ENCODE results near the gene PTPRN2.
"Not testable (repeated sequence)": the region's sequence is repeated elsewhere in the genome, so short reads cannot be mapped to it uniquely, and the experiment has no call there.

The PTPRN2 gene

DNA sequence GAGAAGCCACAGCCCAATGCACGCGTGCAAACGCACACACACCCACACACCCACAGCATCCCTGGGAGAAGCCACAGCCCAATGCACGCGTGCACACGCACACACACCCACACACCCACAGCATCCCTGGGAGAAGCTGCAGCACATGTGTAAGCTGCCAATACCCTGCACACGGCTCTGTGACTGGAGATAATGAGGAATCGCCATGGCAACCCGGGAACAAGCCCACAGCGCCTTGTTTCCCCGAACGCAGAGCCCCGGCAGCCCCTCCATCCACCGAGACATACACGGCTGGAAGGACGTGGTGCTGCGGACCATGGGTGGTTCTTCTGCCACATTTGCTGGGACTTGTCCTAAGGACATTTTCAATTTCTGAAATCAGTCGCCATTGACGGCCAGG lies 221.3 kb downstream of the PTPRN2 start:
- no peak for DNase-seq (ENCODE audit: low spot score)

GRCh38 chr7:158365267-158365666 lies 222.4 kb downstream of the PTPRN2 start:
- no peak for DNase-seq (ENCODE audit: low spot score)

- no peak for DNase-seq (ENCODE audit: low spot score)
These were observed 223.2 kb downstream of the PTPRN2 start for GRCh38 chr7:158364451-158364850.

DNA sequence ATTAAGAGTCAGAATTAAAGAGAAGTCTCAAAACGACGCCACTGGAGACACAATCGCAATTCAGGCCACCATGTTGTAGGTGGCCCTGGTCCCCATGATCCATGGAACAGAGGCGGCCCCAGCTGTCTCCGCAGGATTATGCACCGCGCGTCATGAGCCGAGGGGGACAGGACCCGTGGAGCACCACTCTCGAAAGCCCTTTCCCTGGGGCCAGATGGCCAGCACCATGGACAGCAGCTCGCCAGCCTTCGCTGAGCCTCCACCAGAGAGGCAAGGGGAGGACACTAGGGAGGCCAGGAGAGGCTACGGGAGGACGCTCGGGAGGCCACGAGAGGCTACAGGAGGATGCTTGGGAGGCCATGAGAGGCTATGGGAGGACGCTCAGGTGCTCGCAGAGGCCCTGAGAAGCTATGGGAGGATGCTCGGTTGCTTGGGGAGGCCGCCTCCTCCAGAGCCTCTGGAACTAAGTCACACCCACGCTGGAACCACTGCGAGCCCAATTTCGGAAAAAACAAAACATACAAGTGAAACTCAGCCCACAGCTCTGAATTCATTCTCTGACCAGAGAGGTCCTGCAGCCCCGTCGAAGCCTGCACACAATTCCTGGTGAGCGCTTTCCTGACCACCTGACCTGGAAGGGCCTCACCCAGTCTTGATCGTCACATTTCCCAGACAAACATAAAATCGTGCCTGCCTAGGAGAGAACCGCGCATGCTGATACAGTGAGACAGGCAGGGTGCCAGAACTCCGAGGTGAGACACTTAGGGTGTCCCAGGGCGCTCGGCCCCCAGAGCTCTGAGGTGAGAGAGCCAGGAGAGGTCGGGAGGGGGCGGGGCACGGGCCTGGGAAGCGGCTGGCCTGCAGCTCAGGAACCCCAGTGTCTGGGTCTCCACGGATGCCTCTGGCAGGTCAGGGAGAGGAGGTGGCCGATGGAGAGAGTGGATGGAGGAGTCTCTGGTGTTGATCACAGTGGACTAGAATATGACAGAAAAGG lies 224.4 kb downstream of the PTPRN2 start:
- no peak for DNase-seq (ENCODE audit: low spot score)

DNA sequence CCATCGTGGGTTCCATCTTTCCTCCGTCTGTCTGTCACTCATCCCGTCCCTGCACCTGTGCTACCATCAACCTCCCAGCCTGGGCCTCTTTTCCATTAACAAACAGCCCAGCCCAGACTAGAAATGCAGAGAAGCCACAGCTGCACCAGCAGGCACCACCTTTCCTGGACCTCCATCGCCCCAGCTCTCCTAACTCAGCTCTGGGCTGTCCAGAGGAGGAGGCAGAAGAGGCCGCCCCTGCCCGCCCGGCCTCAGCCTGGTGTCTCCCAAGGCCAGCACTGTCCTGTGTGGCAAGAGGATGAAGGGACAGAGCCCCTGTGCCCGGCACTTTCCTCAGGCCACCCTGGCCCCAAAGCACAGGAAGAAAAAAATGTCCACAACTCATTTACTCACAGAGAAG lies 225.6 kb downstream of the PTPRN2 start:
- no peak for DNase-seq (ENCODE audit: low spot score)

DNA sequence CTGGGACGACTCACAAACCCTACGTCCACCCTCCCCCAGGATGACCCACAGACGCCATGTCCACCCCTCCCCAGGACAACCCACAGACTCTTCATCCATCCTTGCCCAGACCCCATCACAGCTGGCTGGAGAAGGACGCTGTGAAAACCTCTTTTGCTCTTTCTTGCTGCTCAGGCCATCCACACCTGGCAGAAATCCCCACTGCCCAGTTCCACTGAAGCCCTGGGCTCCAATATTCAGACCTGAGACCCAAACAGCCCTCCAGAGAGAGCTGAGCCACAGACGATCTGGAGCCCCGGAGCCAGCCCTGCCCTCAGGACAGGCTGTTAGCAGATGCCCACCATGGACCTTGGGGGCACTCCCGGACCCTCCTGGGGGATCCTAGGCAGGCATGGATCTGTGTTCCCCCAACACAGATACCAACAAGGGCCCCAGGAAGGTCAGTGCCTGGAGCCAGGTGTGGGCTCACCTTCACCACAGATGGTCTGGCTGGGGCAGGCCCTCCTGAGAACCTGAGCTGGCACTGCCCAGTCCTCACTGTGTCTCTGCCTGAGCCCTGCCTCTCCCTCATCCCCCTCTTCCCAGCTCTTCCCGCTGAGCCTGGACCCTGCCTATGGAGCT lies 226.2 kb downstream of the PTPRN2 start:
- DNase-seq (ENCODE audit: low spot score), result no peak

- DNase-seq (ENCODE audit: low spot score), result no peak
These were observed 228.5 kb downstream of the PTPRN2 start for GRCh38 chr7:158358926-158359645.

DNA sequence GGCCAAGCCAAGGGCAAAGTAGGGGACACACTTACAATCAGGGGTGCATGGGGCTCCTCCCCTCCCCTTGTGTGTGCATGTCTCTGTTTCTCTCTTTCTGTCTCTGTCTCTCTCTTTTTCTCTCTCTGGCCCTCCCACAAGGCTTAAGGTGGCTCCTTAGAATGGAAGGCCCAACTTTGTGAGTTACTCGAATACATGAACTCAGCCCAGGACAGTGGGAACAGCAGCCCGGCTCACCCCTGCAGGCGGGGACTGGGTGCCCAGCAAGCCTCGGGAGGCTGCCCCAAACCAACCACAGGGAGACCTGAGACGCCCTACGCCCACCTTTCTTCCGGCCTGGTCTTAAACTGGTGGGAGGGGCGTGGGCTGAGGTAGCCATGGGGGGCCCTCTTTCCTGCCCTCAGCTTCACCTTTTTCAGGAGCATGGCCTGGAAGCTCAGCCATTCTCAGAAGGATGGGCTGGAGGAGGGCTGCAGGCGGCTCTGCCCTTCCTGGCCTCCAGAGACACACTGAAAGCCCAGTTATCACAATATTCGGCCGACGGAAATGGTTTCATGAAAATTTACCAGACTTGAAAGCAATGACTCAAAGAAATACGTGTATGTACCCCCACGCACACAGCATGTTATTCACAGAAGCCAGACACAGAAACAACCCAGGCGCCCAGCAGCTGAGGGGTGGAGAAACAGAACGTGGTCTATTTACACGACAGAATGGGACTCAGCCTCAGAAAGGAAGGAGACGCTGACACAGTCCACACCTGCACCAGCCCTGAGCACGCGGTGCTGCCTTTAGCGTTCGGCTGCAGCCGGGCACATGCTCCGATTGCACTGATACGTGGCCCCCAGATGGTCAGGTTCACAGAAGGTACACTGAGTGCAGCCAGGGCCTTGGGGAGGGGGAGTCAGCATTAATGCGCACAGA lies 229.5 kb downstream of the PTPRN2 start:
- DNase-seq (ENCODE audit: low spot score), result no peak

GRCh38 chr7:158357106-158357897 lies 230.3 kb downstream of the PTPRN2 start:
- DNase-seq (ENCODE audit: low spot score), result no peak

GRCh38 chr7:158356454-158356853 lies 231.2 kb downstream of the PTPRN2 start:
- no peak for DNase-seq (ENCODE audit: low spot score)

DNA sequence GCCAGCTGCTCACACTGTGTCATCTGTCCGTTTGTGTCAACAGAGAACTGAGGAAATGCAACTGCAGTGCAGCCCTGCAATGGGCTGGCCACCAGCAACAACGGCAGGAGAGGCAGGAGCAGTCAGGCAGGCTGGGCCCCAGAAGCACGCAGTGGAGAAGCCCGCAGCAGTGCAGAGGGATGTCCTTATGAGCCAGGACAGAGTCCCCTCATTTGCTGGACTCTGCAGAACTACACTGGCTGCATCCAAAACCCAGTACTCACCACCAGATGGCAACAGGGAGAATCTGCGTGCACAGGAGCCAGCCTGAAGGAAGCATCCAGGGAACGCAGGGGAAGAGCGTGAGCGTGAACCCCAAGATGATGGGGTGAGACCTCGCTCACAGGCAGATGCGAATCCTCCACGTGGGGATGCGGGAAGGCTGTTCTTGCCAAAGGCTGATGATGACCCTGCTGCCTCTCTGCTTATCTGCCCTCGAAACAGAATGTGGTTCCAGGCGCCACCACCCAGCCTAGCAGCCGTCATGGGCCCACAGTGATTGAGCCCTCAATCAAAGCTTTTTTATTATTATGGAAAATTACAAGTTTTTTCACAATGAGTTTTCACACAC lies 232.1 kb downstream of the PTPRN2 start:
- DNase-seq (ENCODE audit: low spot score), result no peak

DNA sequence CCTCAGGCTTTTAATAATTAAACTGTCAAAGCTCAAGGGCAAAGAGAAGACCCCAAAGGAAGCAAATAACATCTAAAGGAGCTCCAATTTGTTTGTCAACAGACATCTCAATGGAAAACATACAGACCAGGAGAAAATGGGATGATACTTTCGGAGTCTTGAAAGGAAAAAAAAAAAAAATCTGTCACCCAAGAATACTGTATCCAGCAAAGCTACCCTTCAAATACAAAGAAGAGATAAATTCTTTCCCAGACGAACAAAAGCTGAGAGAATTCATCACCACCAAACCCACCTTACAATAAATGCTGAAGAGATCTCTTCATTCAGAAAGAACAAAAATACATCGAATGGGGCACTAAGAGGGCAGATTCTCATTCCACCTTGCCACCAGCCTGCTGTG lies 232.8 kb downstream of the PTPRN2 start:
- DNase-seq (ENCODE audit: low spot score), result no peak

- no peak for DNase-seq (ENCODE audit: low spot score)
These were observed 233.7 kb downstream of the PTPRN2 start for GRCh38 chr7:158353606-158354570.

DNA sequence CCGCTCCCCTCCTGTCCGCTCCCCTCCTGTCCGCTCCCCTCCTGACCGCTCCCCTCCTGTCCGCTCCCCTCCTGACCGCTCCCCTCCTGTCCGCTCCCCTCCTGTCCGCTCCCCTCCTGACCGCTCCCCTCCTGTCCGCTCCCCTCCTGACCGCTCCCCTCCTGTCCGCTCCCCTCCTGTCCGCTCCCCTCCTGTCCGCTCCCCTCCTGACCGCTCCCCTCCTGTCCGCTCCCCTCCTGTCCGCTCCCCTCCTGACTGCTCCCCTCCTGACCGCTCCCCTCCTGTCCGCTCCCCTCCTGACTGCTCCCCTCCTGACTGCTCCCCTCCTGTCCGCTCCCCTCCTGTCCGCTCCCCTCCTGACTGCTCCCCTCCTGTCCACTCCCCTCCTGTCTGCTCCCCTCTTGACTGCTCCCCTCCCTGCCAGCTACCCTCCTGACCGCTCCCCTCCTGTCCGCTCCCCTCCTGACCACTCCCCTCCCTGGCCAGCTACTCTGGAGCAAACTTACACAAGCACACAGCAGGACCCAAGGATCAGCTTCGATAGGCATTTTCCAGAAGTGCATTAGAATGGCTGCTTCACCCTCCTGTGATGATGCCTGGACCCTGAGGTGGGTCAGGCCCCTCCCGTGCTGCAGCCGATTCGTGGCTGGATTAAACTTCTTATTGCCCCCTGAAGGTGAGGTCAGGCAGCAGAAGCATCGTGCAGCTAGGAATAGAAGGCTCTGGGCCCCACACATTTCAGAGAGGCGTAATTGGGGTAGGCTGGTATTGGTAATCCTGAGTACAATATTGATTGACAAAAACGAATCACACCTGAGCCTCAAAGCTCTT lies 235.5 kb downstream of the PTPRN2 start:
- not testable (repeated sequence) for DNase-seq (ENCODE audit: low spot score)

GRCh38 chr7:158351481-158351880 lies 236.1 kb downstream of the PTPRN2 start:
- DNase-seq (ENCODE audit: low spot score), result no peak

DNA sequence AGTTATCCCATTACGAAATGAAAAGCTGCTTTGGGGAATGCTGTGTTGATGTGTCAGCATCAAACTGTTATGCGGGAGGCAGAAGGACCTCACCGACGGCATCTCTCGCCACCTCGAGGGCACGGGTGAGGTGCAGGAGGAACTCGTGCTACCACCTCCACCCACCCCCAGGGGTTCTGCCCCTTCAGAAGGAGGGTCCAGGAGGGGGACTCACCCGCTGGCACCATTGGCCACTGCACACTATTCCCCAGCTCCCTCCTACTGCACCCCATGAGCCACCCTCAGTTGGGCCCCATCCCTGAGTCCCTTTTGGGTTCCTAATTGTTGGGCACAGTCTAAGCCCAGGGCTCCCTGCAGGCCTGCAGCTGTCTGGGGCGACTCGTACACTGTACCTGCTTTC lies 236.6 kb downstream of the PTPRN2 start:
- no peak for DNase-seq (ENCODE audit: low spot score)

- DNase-seq (ENCODE audit: low spot score), result no peak
These were observed 237.3 kb downstream of the PTPRN2 start for GRCh38 chr7:158350166-158350900.

DNA sequence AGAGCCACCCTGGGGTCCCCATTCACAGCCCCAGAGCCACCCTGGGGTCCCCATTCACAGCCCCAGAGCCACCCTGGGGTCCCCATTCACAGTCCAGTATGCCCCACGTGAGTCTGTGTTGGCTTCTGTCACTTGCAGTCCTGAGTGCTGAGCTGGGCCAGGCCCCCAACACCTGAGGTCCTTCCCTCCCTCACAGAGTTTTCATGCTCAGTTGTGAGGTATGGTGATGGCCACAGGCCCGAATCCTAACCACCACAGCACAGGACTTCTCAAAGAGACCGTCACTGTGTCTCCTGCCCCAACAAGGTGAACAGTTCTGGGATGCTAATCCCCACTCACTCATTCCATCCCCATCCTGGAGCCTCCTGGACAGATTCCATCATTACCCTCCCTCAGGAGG lies 239.2 kb downstream of the PTPRN2 start:
- no peak for DNase-seq (ENCODE audit: low spot score)

All from D341Med (cell line).